CD14-positive monocyte (primary cell): ENCODE results near the gene TNRC6A. TPM values are rescaled to one million over a fixed set of nuclear protein-coding genes. Genes with fewer than 3 reads are reported as not detected.

Experiments used
- DNase-seq, 3 donors: peaks; one replicate each; pipeline ENCODE4 v3.0.0-alpha.2; 2011 to 2022
- H2AFZ ChIP-seq: 2 replicates; pipeline ENCODE4 v1.6.0; 2012; ENCODE audit warnings: mild to moderate bottlenecking, low read depth, low read length, inconsistent platforms; ENCODE audit not compliant: insufficient read depth, poor library complexity, severe bottlenecking
- H3K27ac ChIP-seq, 2 donors: 1 replicate in 1 of 2; 2 replicates in 1 of 2; pipeline ENCODE4 v1.5.1; 2012 to 2013; ENCODE audit warnings: low read length in 2 of 2, control low read depth in 1 of 2, inconsistent platforms in 1 of 2, low read depth in 1 of 2, mild to moderate bottlenecking in 1 of 2
- H3K27me3 ChIP-seq, 2 donors: one replicate each; pipeline versions ENCODE4 v1.6.0 to v1.6.1; 2011 to 2013; ENCODE audit warnings: low read length in 2 of 2; ENCODE audit not compliant: control insufficient read depth in 2 of 2, insufficient read depth in 2 of 2
- H3K36me3 ChIP-seq, 2 donors: replicated peaks in 1 of 2; 1 replicate in 1 of 2; 2 replicates in 1 of 2; pipeline versions ENCODE4 v1.5.1 to v1.6.1; 2012 to 2013; ENCODE audit warnings: low read length in 2 of 2, control low read depth in 1 of 2, inconsistent platforms in 1 of 2, mild to moderate bottlenecking in 1 of 2; ENCODE audit not compliant: insufficient read depth in 2 of 2, control insufficient read depth in 1 of 2
- H3K4me1 ChIP-seq, 2 donors: 1 replicate in 1 of 2; 2 replicates in 1 of 2; pipeline versions ENCODE4 v1.5.1 to v1.6.1; 2012 to 2013; ENCODE audit warnings: low read length in 2 of 2, control low read depth in 1 of 2, inconsistent platforms in 1 of 2, mild to moderate bottlenecking in 1 of 2, moderate library complexity in 1 of 2; ENCODE audit not compliant: insufficient read depth in 2 of 2, control insufficient read depth in 1 of 2
- H3K4me2 ChIP-seq: replicated peaks from 2 replicates; pipeline ENCODE3; 2012; ENCODE audit warnings: low read length, moderate library complexity, mild to moderate bottlenecking; ENCODE audit not compliant: poor library complexity, severe bottlenecking; ENCODE audit errors: extremely low read depth
- H3K4me3 ChIP-seq, 3 experiments: fragments of 200-600 bp in 1 of 3; sonication (generic) in 1 of 3; replicated peaks in 1 of 3; 1 replicate in 2 of 3; 2 replicates in 1 of 3; pipeline ENCODE4 v1.5.1; 2011 to 2013; ENCODE audit warnings: low read length in 3 of 3, mild to moderate bottlenecking in 3 of 3, control low read depth in 2 of 3, low read depth in 2 of 3, inconsistent platforms in 1 of 3, moderate library complexity in 1 of 3
- H3K79me2 ChIP-seq: 2 replicates; pipeline ENCODE4 v1.6.0; 2012; ENCODE audit warnings: mild to moderate bottlenecking, control low read depth, inconsistent platforms, low read length, moderate library complexity; ENCODE audit not compliant: insufficient read depth
- H3K9ac ChIP-seq: 2 replicates; pipeline ENCODE4 v1.6.0; 2017; ENCODE audit warnings: low read length, mild to moderate bottlenecking; ENCODE audit not compliant: insufficient read depth, poor library complexity, severe bottlenecking
- H3K9me3 ChIP-seq, 2 donors: replicated peaks in 1 of 2; 1 replicate in 1 of 2; 2 replicates in 1 of 2; pipeline versions ENCODE4 v1.5.1 to v1.6.1; 2012 to 2013; ENCODE audit warnings: low read length in 2 of 2, control low read depth in 1 of 2; ENCODE audit not compliant: control insufficient read depth in 1 of 2, insufficient read depth in 1 of 2
- H4K20me1 ChIP-seq: 2 replicates; pipeline ENCODE4 v1.6.0; 2012; ENCODE audit warnings: mild to moderate bottlenecking, low read length, control low read depth, moderate library complexity; ENCODE audit not compliant: insufficient read depth
- H3K27ac Mint-ChIP-seq, 7 donors: one replicate each; pipeline ENCODE4 v1.8.0; 2020; ENCODE audit warnings: mild to moderate bottlenecking in 7 of 7, mixed read lengths in 7 of 7, moderate library complexity in 6 of 7, inconsistent platforms in 2 of 7
- H3K27me3 Mint-ChIP-seq, 3 donors: one replicate each; pipeline ENCODE4 v1.8.0; 2021 to 2022; ENCODE audit warnings: low read depth in 3 of 3, mild to moderate bottlenecking in 3 of 3, mixed read lengths in 3 of 3, moderate library complexity in 3 of 3, inconsistent platforms in 1 of 3
- H3K36me3 Mint-ChIP-seq, 2 donors: one replicate each; pipeline ENCODE4 v1.8.0; 2020; ENCODE audit warnings: mixed read lengths in 2 of 2, inconsistent platforms in 1 of 2, mild to moderate bottlenecking in 1 of 2
- H3K4me1 Mint-ChIP-seq: one replicate; pipeline ENCODE4 v1.8.0; 2020; ENCODE audit warnings: mild to moderate bottlenecking, mixed read lengths
- H3K4me3 Mint-ChIP-seq, 2 donors: one replicate each; pipeline ENCODE4 v1.8.0; 2020; ENCODE audit warnings: mild to moderate bottlenecking in 2 of 2, mixed read lengths in 2 of 2, moderate library complexity in 1 of 2
- H3K9me3 Mint-ChIP-seq, 7 donors: one replicate each; pipeline ENCODE4 v1.8.0; 2020 to 2022; ENCODE audit warnings: mixed read lengths in 7 of 7, mild to moderate bottlenecking in 6 of 7, moderate library complexity in 6 of 7, inconsistent platforms in 2 of 7
- WGBS: methylation state at CpG from one replicate; pipeline ENCODE4 v1.1.5; 2013; ENCODE audit warnings: missing lambda C conversion rate; ENCODE audit not compliant: insufficient coverage; 5-methylcytosine and 5-hydroxymethylcytosine counted together
- intact Hi-C, 2 donors: fragments of 100-400 bp; cut with micrococcal nuclease; formaldehyde crosslinking; loops; one replicate each; pipeline versions ENCODE4 v1.15.0 to v1.15.1; 2023
- polyA plus RNA-seq, 3 donors: library from polyadenylated mRNA; depleted of rRNA in 1 of 3; unstranded in 2 of 3; stranded (reverse) in 1 of 3; fragments of 300-500 nt in 2 of 3; fragments of >200 nt in 1 of 3; fragmentation: Illumina TruSeq in 2 of 3; gene quantifications; 1 replicate in 2 of 3; 2 replicates in 1 of 3; pipeline ENCODE4 v1.2.3, GENCODE V29; 2012 to 2021
- TF ChIP-seq, protein P1 (sequence below): fragments of 200-600 bp; IDR thresholded peaks from one replicate; pipeline ENCODE4 v1.8.0; 2022; ENCODE audit warnings: antibody characterized with exemption, mild to moderate bottlenecking

The TNRC6A gene
- polyA plus RNA-seq, 3 donors: 3.3 to 36.1 (median 4.0) TPM

GRCh38 chr16:24845726-24846547 is 116.5 kb downstream of the TNRC6A start, which contains the start of gene SLC5A11:
Gene SLC5A11 (plus strand): TSS chr16:24845963. CDS start chr16:24858644, 12,681 bp downstream.
- Histone ChIP-seq H3K9me3 (no peaks in the 10 kb centered on the region), H3K36me3 (no peaks in the 10 kb centered on the region), H2AFZ (no peak within 1 kb of the TSS), H3K9ac (no peak within 1 kb of the TSS), H4K20me1 (no peaks in the 10 kb centered on the region), H3K79me2 (no peaks in the 10 kb centered on the region), H3K4me2 (no peak within 1 kb of the TSS), H3K27me3 (no peaks in the 10 kb centered on the region), H3K4me3 (no peak within 1 kb of the TSS), H3K4me1 (no peaks in the 10 kb centered on the region), H3K27ac (no peak within 1 kb of the TSS)
- DNase-seq: no peak
- Mint-ChIP-seq H3K27me3 (peaks cover 3 to 5% (median 3%) of the 10 kb centered on the region in 3 donors), H3K36me3 (no peaks in the 10 kb centered on the region), H3K27ac (peak within 1 kb of the TSS in 1 of 7 donors; percentile 38), H3K4me3 (no peak within 1 kb of the TSS), H3K4me1 (no peaks in the 10 kb centered on the region), H3K9me3 (no peaks in the 10 kb centered on the region)
- WGBS: no CpG with 5 or more reads among the region's 21 CpGs
- intact Hi-C loops: no loop called here
- TF ChIP-seq, protein P1, sequence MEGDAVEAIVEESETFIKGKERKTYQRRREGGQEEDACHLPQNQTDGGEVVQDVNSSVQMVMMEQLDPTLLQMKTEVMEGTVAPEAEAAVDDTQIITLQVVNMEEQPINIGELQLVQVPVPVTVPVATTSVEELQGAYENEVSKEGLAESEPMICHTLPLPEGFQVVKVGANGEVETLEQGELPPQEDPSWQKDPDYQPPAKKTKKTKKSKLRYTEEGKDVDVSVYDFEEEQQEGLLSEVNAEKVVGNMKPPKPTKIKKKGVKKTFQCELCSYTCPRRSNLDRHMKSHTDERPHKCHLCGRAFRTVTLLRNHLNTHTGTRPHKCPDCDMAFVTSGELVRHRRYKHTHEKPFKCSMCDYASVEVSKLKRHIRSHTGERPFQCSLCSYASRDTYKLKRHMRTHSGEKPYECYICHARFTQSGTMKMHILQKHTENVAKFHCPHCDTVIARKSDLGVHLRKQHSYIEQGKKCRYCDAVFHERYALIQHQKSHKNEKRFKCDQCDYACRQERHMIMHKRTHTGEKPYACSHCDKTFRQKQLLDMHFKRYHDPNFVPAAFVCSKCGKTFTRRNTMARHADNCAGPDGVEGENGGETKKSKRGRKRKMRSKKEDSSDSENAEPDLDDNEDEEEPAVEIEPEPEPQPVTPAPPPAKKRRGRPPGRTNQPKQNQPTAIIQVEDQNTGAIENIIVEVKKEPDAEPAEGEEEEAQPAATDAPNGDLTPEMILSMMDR: no peak

GRCh38 chr16:24846548-24847357 is 117.3 kb downstream of the TNRC6A start:
- no peaks in the 10 kb centered on the region for H3K4me1 Mint-ChIP-seq
- TF ChIP-seq, protein P1: no peak
- no peak overlapping the region for H3K4me3 Mint-ChIP-seq
- no peak overlapping the region for H3K4me2 ChIP-seq
- WGBS: no CpG with 5 or more reads among the region's 8 CpGs
- DNase-seq: no peak
- no peak overlapping the region for H3K4me3 ChIP-seq
- H3K9me3 ChIP-seq: no peaks in the 10 kb centered on the region
- H3K79me2 ChIP-seq: no peaks in the 10 kb centered on the region
- H3K4me1 ChIP-seq: no peaks in the 10 kb centered on the region
- H3K27me3 Mint-ChIP-seq: peaks cover 3 to 5% (median 3%) of the 10 kb centered on the region in 3 donors
- intact Hi-C loops: no loop called here
- no peaks in the 10 kb centered on the region for H4K20me1 ChIP-seq
- no peaks in the 10 kb centered on the region for H3K9me3 Mint-ChIP-seq
- no peak overlapping the region for H3K27ac Mint-ChIP-seq
- H3K27ac ChIP-seq: no peak overlapping the region
- no peaks in the 10 kb centered on the region for H3K27me3 ChIP-seq
- no peak overlapping the region for H3K9ac ChIP-seq
- H3K36me3 Mint-ChIP-seq: no peaks in the 10 kb centered on the region
- H2AFZ ChIP-seq: no peak overlapping the region
- H3K36me3 ChIP-seq: no peaks in the 10 kb centered on the region
